ENCODE data around the gene KLHDC9. TPM values are rescaled to one million over a fixed set of nuclear protein-coding genes. Genes with fewer than 3 reads are reported as not detected.

KLHDC9 gene
- total RNA-seq, 2 experiments from 2014 or later, result 0.43 TPM; not detected in 1

- Mint-ChIP-seq H3K4me1 (ENCODE audit: low read depth) (peaks cover 38% of the 10 kb centered on the region), H3K9me3 (no peaks in the 10 kb centered on the region), H3K27me3 (no peaks in the 10 kb centered on the region), H3K27ac (no peak overlapping the region), H3K4me3 (no peak overlapping the region), H3K36me3 (ENCODE audit: low read depth) (no peaks in the 10 kb centered on the region)
- intact Hi-C loops (cut with micrococcal nuclease), result no loop called here
- ChIA-PET CTCF (interaction anchor here (1.0 to 1.5 kb wide), 3 partner anchors 9 to 91 kb away, joined by 3 to 5 read pairs (median 5); partner anchors contain the start of gene USF1), POLR2A (interaction anchor here (1.0 to 2.8 kb wide), 2 partner anchors 15 to 18 kb away, joined by 3 to 13 read pairs; partner anchors contain the start of gene ARHGAP30)
- DNase-seq (no peak), ATAC-seq (no peak)
- TF ChIP-seq, protein P1, sequence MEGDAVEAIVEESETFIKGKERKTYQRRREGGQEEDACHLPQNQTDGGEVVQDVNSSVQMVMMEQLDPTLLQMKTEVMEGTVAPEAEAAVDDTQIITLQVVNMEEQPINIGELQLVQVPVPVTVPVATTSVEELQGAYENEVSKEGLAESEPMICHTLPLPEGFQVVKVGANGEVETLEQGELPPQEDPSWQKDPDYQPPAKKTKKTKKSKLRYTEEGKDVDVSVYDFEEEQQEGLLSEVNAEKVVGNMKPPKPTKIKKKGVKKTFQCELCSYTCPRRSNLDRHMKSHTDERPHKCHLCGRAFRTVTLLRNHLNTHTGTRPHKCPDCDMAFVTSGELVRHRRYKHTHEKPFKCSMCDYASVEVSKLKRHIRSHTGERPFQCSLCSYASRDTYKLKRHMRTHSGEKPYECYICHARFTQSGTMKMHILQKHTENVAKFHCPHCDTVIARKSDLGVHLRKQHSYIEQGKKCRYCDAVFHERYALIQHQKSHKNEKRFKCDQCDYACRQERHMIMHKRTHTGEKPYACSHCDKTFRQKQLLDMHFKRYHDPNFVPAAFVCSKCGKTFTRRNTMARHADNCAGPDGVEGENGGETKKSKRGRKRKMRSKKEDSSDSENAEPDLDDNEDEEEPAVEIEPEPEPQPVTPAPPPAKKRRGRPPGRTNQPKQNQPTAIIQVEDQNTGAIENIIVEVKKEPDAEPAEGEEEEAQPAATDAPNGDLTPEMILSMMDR (IDR thresholded peaks at IDR 0.05), result no peak
Observed at GRCh38 chr1:161088587-161089110, 9.5 kb upstream of the KLHDC9 start.

DNA sequence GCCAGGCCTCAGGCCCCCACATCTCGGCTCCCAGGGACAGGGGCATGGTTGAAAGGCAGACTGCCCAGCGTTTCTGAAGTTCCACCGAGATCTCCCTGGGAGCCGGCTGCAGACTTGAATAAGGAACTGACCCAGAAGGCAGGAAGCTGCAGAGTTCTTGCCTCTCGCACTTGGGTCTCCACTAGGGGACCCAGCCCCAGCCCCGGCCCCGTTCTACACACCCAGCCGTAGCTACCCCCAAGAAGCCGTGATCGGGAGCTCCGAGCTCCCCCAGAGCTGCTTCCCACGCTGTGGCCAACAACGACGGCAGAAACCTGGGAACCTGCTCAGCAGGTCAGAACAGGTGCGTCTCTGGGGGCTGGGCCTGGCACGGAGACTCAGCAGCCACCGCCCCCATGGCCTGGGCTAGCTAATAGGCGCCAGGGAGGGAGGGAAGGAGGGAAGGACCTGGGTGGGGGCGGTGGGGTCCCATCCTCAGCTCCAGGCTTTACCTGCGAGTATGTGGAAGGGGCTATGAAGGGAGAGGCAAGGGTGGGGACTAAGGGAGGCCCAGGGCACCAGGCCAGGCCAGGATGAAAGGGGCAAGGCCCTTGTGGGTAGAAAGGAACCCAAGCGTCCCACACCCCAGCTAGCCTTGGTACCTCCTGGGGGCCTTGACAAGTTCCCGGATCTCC lies 8.8 kb upstream of the KLHDC9 start, which contains the start of gene NECTIN4:
Gene NECTIN4, minus strand, starts transcription at position 308 of the 674 bp plus-strand sequence. Its CDS starts 262 bp downstream, at position 46.
- ATAC-seq (no peak), DNase-seq (no peak)
- ChIA-PET POLR2A (interaction anchor here (1.0 to 2.8 kb wide), 2 partner anchors 16 to 19 kb away, joined by 3 to 13 read pairs; partner anchors contain the start of gene ARHGAP30), CTCF (interaction anchor here (0.8 to 1.5 kb wide), 4 partner anchors 8 to 92 kb away, joined by 3 to 5 read pairs (median 4); partner anchors contain the start of gene USF1)
- no peak within 1 kb of the TSS for H3K27ac Mint-ChIP-seq
- no peaks in the 10 kb centered on the region for H3K27me3 Mint-ChIP-seq
- no peaks in the 10 kb centered on the region for H3K36me3 Mint-ChIP-seq (ENCODE audit: low read depth)
- no peaks in the 10 kb centered on the region for H3K9me3 Mint-ChIP-seq
- TF ChIP-seq, protein P1 (IDR thresholded peaks at IDR 0.05), result no peak
- no peak within 1 kb of the TSS for H3K4me3 Mint-ChIP-seq
- intact Hi-C loops (cut with micrococcal nuclease), result no loop called here
- H3K4me1 Mint-ChIP-seq (ENCODE audit: low read depth), result peaks cover 42% of the 10 kb centered on the region

GRCh38 chr1:161089938-161090337 lies 8.2 kb upstream of the KLHDC9 start:
- DNase-seq (no peak), ATAC-seq (no peak)
- Mint-ChIP-seq H3K4me1 (ENCODE audit: low read depth) (peaks cover 44% of the 10 kb centered on the region), H3K9me3 (no peaks in the 10 kb centered on the region), H3K27ac (no peak overlapping the region), H3K4me3 (no peak overlapping the region), H3K36me3 (ENCODE audit: low read depth) (no peaks in the 10 kb centered on the region), H3K27me3 (no peaks in the 10 kb centered on the region)
- TF ChIP-seq, protein P1 (IDR thresholded peaks at IDR 0.05), result no peak
- ChIA-PET CTCF (interaction anchor here (0.8 to 1.2 kb wide), 3 partner anchors 7 to 45 kb away, joined by 3 to 5 read pairs (median 4); partner anchors contain the start of gene USF1), POLR2A (interaction anchor here (2.8 kb wide), 1 partner anchor 19 kb away, joined by 13 read pairs; the partner anchor contains the start of gene ARHGAP30)
- intact Hi-C loops (cut with micrococcal nuclease), result no loop called here

GRCh38 chr1:161090617-161091016 lies 7.5 kb upstream of the KLHDC9 start:
- Mint-ChIP-seq H3K4me3 (no peak overlapping the region), H3K36me3 (ENCODE audit: low read depth) (no peaks in the 10 kb centered on the region), H3K27me3 (no peaks in the 10 kb centered on the region), H3K4me1 (ENCODE audit: low read depth) (peaks cover 48% of the 10 kb centered on the region), H3K9me3 (no peaks in the 10 kb centered on the region), H3K27ac (no peak overlapping the region)
- no peak for DNase-seq
- TF ChIP-seq, protein P1 (IDR thresholded peaks at IDR 0.05), result no peak
- POLR2A ChIA-PET, result interaction anchor here (2.8 kb wide), 1 partner anchor 20 kb away, joined by 13 read pairs; the partner anchor contains the start of gene ARHGAP30
- intact Hi-C loops (cut with micrococcal nuclease), result no loop called here
- CTCF ChIA-PET, result interaction anchor here (1.3 kb wide), 1 partner anchor 19 kb away, joined by 3 read pairs; no protein-coding TSS in a partner anchor
- no peak for ATAC-seq
